B cell (primary cell): ENCODE measurements around the gene FRMD4B. TPM values are rescaled to one million over a fixed set of nuclear protein-coding genes. Genes with fewer than 3 reads are reported as not detected.

Experiments used
- ATAC-seq: fragments of 200-7000 bp; cut with Tn5 transposase; one replicate; pipeline ENCODE4 v1.10.0; 2021; ENCODE audit warnings: low read depth, mild to moderate bottlenecking, moderate number of reproducible peaks, moderate library complexity
- CTCF ChIA-PET: fragments of 350-600 bp; sonication (Branson Sonifier 250); formaldehyde crosslinking; loops from one replicate; lab custom pipeline; 2021; ENCODE audit warnings: antibody characterized with exemption, inconsistent platforms; lab: Charles Lee
- POLR2A ChIA-PET: fragments of 350-600 bp; sonication (Branson Sonifier 250); formaldehyde crosslinking; loops from one replicate; lab custom pipeline; 2021; ENCODE audit warnings: antibody characterized with exemption; lab: Charles Lee
- DNase-seq: peaks from one replicate; pipeline ENCODE4 v3.0.0; 2013
- H2AFZ ChIP-seq: 2 replicates; pipeline ENCODE4 v1.6.1; 2012; ENCODE audit warnings: mild to moderate bottlenecking, low read depth, low read length; ENCODE audit not compliant: insufficient read depth, poor library complexity, severe bottlenecking
- H3K27ac ChIP-seq, 2 donors: 1 replicate in 1 of 2; 2 replicates in 1 of 2; pipeline ENCODE4 v1.5.1; 2012 to 2013; ENCODE audit warnings: low read length in 2 of 2, mild to moderate bottlenecking in 2 of 2, moderate library complexity in 1 of 2
- H3K27me3 ChIP-seq, 4 experiments: fragments of 200-600 bp in 1 of 4; sonication (generic) in 1 of 4; replicated peaks in 1 of 4; 1 replicate in 2 of 4; 2 replicates in 2 of 4; pipeline versions ENCODE4 v1.6.1 to v1.7.0; 2013 to 2016; ENCODE audit warnings: low read length in 3 of 4, mild to moderate bottlenecking in 2 of 4, mixed read lengths in 1 of 4, moderate library complexity in 1 of 4; ENCODE audit not compliant: insufficient read depth in 4 of 4, control insufficient read depth in 3 of 4; ENCODE audit errors: control extremely low read depth in 1 of 4
- H3K36me3 ChIP-seq, 2 experiments: replicated peaks in 1 of 2; 1 replicate in 1 of 2; 2 replicates in 1 of 2; pipeline versions ENCODE4 v1.6.1 to v1.7.1; 2013; ENCODE audit warnings: low read length in 1 of 2; ENCODE audit not compliant: insufficient read depth in 2 of 2, control insufficient read depth in 1 of 2; ENCODE audit errors: control extremely low read depth in 1 of 2, extremely low read depth in 1 of 2
- H3K4me1 ChIP-seq, 2 donors: fragments of 200-600 bp in 1 of 2; sonication (generic) in 1 of 2; 1 replicate in 1 of 2; 2 replicates in 1 of 2; pipeline versions ENCODE4 v1.5.1 to v1.6.1; 2013 to 2017; ENCODE audit warnings: low read length in 2 of 2; ENCODE audit not compliant: control insufficient read depth in 2 of 2, insufficient read depth in 2 of 2
- H3K4me2 ChIP-seq: replicated peaks from 2 replicates; pipeline ENCODE3; 2012; ENCODE audit warnings: mild to moderate bottlenecking, low read depth, low read length; ENCODE audit not compliant: poor library complexity, severe bottlenecking
- H3K4me3 ChIP-seq, 5 experiments: fragments of 200-600 bp in 1 of 5; sonication (generic) in 1 of 5; 1 replicate in 3 of 5; 2 replicates in 2 of 5; pipeline versions ENCODE4 v1.5.1 to v1.7.0; 2011 to 2016; ENCODE audit warnings: low read length in 4 of 5, mild to moderate bottlenecking in 4 of 5, low read depth in 2 of 5, control low read depth in 1 of 5, moderate library complexity in 1 of 5; ENCODE audit not compliant: insufficient read depth in 1 of 5; ENCODE audit errors: control extremely low read depth in 1 of 5, extremely low read depth in 1 of 5
- H3K79me2 ChIP-seq: fragments of 200-600 bp; sonication (generic); one replicate; pipeline ENCODE4 v1.6.0; 2016; ENCODE audit warnings: low read length; ENCODE audit not compliant: control insufficient read depth, insufficient read depth
- H3K9ac ChIP-seq: fragments of 200-600 bp; sonication (generic); 2 replicates; pipeline ENCODE4 v1.6.1; 2017; ENCODE audit warnings: mild to moderate bottlenecking, low read length, moderate library complexity
- H3K9me3 ChIP-seq, 3 donors: one replicate each; pipeline versions ENCODE4 v1.6.1 to v1.7.1; 2013; ENCODE audit warnings: low read length in 2 of 3; ENCODE audit not compliant: control insufficient read depth in 2 of 3, insufficient read depth in 1 of 3; ENCODE audit errors: control extremely low read depth in 1 of 3
- H4K20me1 ChIP-seq: 2 replicates; pipeline ENCODE4 v1.6.0; 2012; ENCODE audit warnings: mild to moderate bottlenecking, low read length; ENCODE audit not compliant: insufficient read depth, control insufficient read depth, poor library complexity, severe bottlenecking
- H3K27ac Mint-ChIP-seq: one replicate; pipeline ENCODE4 v1.8.0; 2021; ENCODE audit warnings: mixed read lengths
- H3K27me3 Mint-ChIP-seq: one replicate; pipeline ENCODE4 v1.8.0; 2021; ENCODE audit warnings: mixed read lengths
- H3K4me1 Mint-ChIP-seq: one replicate; pipeline ENCODE4 v1.8.0; 2021; ENCODE audit warnings: mixed read lengths
- H3K4me3 Mint-ChIP-seq: one replicate; pipeline ENCODE4 v1.8.0; 2021; ENCODE audit warnings: mixed read lengths
- H3K9me3 Mint-ChIP-seq: one replicate; pipeline ENCODE4 v1.8.0; 2022; ENCODE audit warnings: mixed read lengths; ENCODE audit not compliant: insufficient read depth
- CTCF ChIP-seq: fragments of 200-600 bp; IDR thresholded peaks from one replicate; pipeline ENCODE4 v1.8.0; 2022; ENCODE audit warnings: antibody characterized with exemption, mild to moderate bottlenecking
- EZH2 ChIP-seq: IDR thresholded peaks from 2 replicates; pipeline ENCODE4 v1.6.1; 2012; ENCODE audit warnings: borderline replicate concordance, low read depth, mild to moderate bottlenecking, moderate library complexity, low read length; ENCODE audit not compliant: insufficient read depth, poor library complexity, severe bottlenecking
- WGBS: methylation state at CpG from one replicate; pipeline ENCODE4 v1.1.5; 2013; ENCODE audit warnings: missing lambda C conversion rate; ENCODE audit not compliant: insufficient coverage; 5-methylcytosine and 5-hydroxymethylcytosine counted together
- intact Hi-C: fragments of 100-400 bp; cut with micrococcal nuclease; formaldehyde crosslinking; loops from one replicate; pipeline ENCODE4 v1.10.0; 2022
- polyA plus RNA-seq: library from polyadenylated mRNA; depleted of rRNA; stranded (reverse); fragments of >200 nt; gene quantifications from 2 replicates; pipeline ENCODE4 v1.2.3, GENCODE V29; 2012
- total RNA-seq, 2 donors: library from RNA; stranded (reverse); fragments of 120-200 nt in 1 of 2; gene quantifications; 1 replicate in 1 of 2; 2 replicates in 1 of 2; pipeline versions ENCODE4 v1.2.3 to v1.2.4, GENCODE V29; 2013 to 2022

FRMD4B gene
- total and polyA plus RNA-seq, 2 donors (not counting 1 experiment from before 2014, with no cell fraction given), result 0.06 to 0.20 TPM

- Histone ChIP-seq H3K27me3 (no peaks in the 10 kb centered on the region), H3K27ac (no peak overlapping the region), H3K9me3 (no peaks in the 10 kb centered on the region), H3K36me3 (no peaks in the 10 kb centered on the region), H2AFZ (no peak overlapping the region), H3K9ac (no peak overlapping the region), H3K4me3 (no peak overlapping the region), H4K20me1 (no peaks in the 10 kb centered on the region), H3K4me1 (no peaks in the 10 kb centered on the region), H3K4me2 (no peak overlapping the region), H3K79me2 (no peaks in the 10 kb centered on the region)
- WGBS, result 100% methylated on average over 5 of the region's 10 CpGs
- Mint-ChIP-seq H3K27me3 (peaks cover 12% of the 10 kb centered on the region), H3K4me3 (no peak overlapping the region), H3K27ac (no peak overlapping the region), H3K4me1 (peaks cover 4% of the 10 kb centered on the region), H3K9me3 (no peaks in the 10 kb centered on the region)
- POLR2A ChIA-PET, result no interaction called here
- intact Hi-C loops, result no loop called here
- CTCF ChIA-PET, result no interaction called here
- ATAC-seq, result no peak
- TF ChIP-seq EZH2, result no peak
- no peak for TF ChIP-seq CTCF
- DNase-seq, result no peak
Measured at GRCh38 chr3:69200384-69201068, 185.4 kb downstream of the FRMD4B start.

- Mint-ChIP-seq H3K4me3 (no peak overlapping the region), H3K4me1 (peaks cover 4% of the 10 kb centered on the region), H3K9me3 (no peaks in the 10 kb centered on the region), H3K27ac (no peak overlapping the region), H3K27me3 (peaks cover 12% of the 10 kb centered on the region)
- no peaks in the 10 kb centered on the region for H3K4me1 ChIP-seq
- H3K36me3 ChIP-seq, result no peaks in the 10 kb centered on the region
- ATAC-seq, result no peak
- no peaks in the 10 kb centered on the region for H3K9me3 ChIP-seq
- no peaks in the 10 kb centered on the region for H4K20me1 ChIP-seq
- H3K27ac ChIP-seq, result no peak overlapping the region
- TF ChIP-seq EZH2, result no peak
- no peak for TF ChIP-seq CTCF
- WGBS, result no CpG with 5 or more reads among the region's 6 CpGs
- peak overlapping the region; percentile 45 for H2AFZ ChIP-seq
- H3K27me3 ChIP-seq, result no peaks in the 10 kb centered on the region
- intact Hi-C loops, result no loop called here
- peak overlapping the region; percentile 48 for H3K9ac ChIP-seq
- no peaks in the 10 kb centered on the region for H3K79me2 ChIP-seq
- DNase-seq, result no peak
- ChIA-PET POLR2A (no interaction called here), CTCF (no interaction called here)
- peak overlapping the region in 1 of 5 experiments; percentile 52 for H3K4me3 ChIP-seq
- no peak overlapping the region for H3K4me2 ChIP-seq
Measured at GRCh38 chr3:69199942-69200341, 185.9 kb downstream of the FRMD4B start.
